Liver (tissue), 9 donors: Measurements from ENCODE around the gene ARRDC3. TPM values are rescaled to one million over a fixed set of nuclear protein-coding genes. Genes with fewer than 3 reads are reported as not detected.

ENCODE experiments used
- DNase-seq: peaks from one replicate; pipeline ENCODE4 v3.0.0-alpha.2; 2017; ENCODE audit warnings: low spot score
- H3K27ac ChIP-seq, 2 donors: one replicate each; pipeline ENCODE4 v1.7.0; 2013; ENCODE audit warnings: inconsistent platforms in 2 of 2, low read length in 2 of 2, control low read depth in 1 of 2, low read depth in 1 of 2, mild to moderate bottlenecking in 1 of 2
- H3K27me3 ChIP-seq, 4 donors: one replicate each; pipeline versions ENCODE4 v1.6.1 to v1.7.0; 2013; ENCODE audit warnings: low read length in 3 of 4, inconsistent platforms in 1 of 4, mild to moderate bottlenecking in 1 of 4, moderate library complexity in 1 of 4; ENCODE audit not compliant: control insufficient read depth in 4 of 4, insufficient read depth in 4 of 4
- H3K36me3 ChIP-seq, 4 donors: one replicate each; pipeline versions ENCODE4 v1.6.1 to v1.7.0; 2013; ENCODE audit warnings: low read length in 3 of 4, mild to moderate bottlenecking in 3 of 4, low read depth in 1 of 4, moderate library complexity in 1 of 4; ENCODE audit not compliant: control insufficient read depth in 4 of 4, insufficient read depth in 3 of 4
- H3K4me1 ChIP-seq, 4 donors: one replicate each; pipeline versions ENCODE4 v1.6.1 to v1.7.0; 2013; ENCODE audit warnings: low read length in 3 of 4, mild to moderate bottlenecking in 3 of 4, moderate library complexity in 1 of 4; ENCODE audit not compliant: control insufficient read depth in 4 of 4, insufficient read depth in 4 of 4
- H3K4me3 ChIP-seq, 3 donors: one replicate each; pipeline versions ENCODE4 v1.6.1 to v1.7.0; 2013; ENCODE audit warnings: low read length in 3 of 3, control low read depth in 1 of 3, low read depth in 1 of 3, mild to moderate bottlenecking in 1 of 3
- H3K9ac ChIP-seq, 2 donors: one replicate each; pipeline ENCODE4 v1.7.0; 2013; ENCODE audit warnings: low read length in 2 of 2, mild to moderate bottlenecking in 2 of 2, moderate library complexity in 2 of 2, control low read depth in 1 of 2, low read depth in 1 of 2
- H3K9me3 ChIP-seq, 4 donors: one replicate each; pipeline versions ENCODE4 v1.6.1 to v1.7.0; 2013; ENCODE audit warnings: low read length in 3 of 4; ENCODE audit not compliant: control insufficient read depth in 4 of 4
- CTCF ChIP-seq: fragments of 150-350 bp; IDR thresholded peaks from 2 replicates; pipeline ENCODE4 v1.5.1; 2017; ENCODE audit warnings: improper control_type of control experiment, low read depth, low read length; ENCODE audit not compliant: missing input control
- EGR1 ChIP-seq, 2 donors: IDR thresholded peaks; 2 replicates each; pipeline ENCODE4 v1.6.1; 2016 to 2018; ENCODE audit warnings: antibody characterized with exemption in 2 of 2, low read depth in 2 of 2
- FOXA1 ChIP-seq: IDR thresholded peaks from 2 replicates; pipeline ENCODE4 v1.6.1; 2016; ENCODE audit warnings: antibody characterized with exemption
- FOXA2 ChIP-seq: IDR thresholded peaks from 2 replicates; pipeline ENCODE4 v1.6.1; 2016; ENCODE audit warnings: antibody characterized with exemption
- GABPA ChIP-seq, 2 donors: IDR thresholded peaks in 1 of 2; conservative IDR thresholded peaks in 1 of 2; 2 replicates each; pipeline ENCODE4 v1.6.1; 2016; ENCODE audit warnings: antibody characterized with exemption in 2 of 2, mild to moderate bottlenecking in 1 of 2, moderate library complexity in 1 of 2
- HNF4A ChIP-seq, 2 donors: conservative IDR thresholded peaks; 2 replicates each; pipeline ENCODE4 v1.6.1; 2016; ENCODE audit warnings: antibody characterized with exemption in 2 of 2, mild to moderate bottlenecking in 2 of 2
- HNF4G ChIP-seq: IDR thresholded peaks from 2 replicates; pipeline ENCODE4 v1.6.1; 2016; ENCODE audit warnings: antibody characterized with exemption
- MAX ChIP-seq: IDR thresholded peaks from 2 replicates; pipeline ENCODE4 v1.6.1; 2016; ENCODE audit warnings: antibody characterized with exemption
- NR2F2 ChIP-seq: IDR thresholded peaks from 2 replicates; pipeline ENCODE4 v1.6.1; 2016; ENCODE audit warnings: antibody characterized with exemption
- RAD21 ChIP-seq, 2 donors: IDR thresholded peaks; 2 replicates each; pipeline ENCODE4 v1.6.1; 2016; ENCODE audit warnings: antibody characterized with exemption in 2 of 2, mild to moderate bottlenecking in 2 of 2
- REST ChIP-seq: IDR thresholded peaks from 2 replicates; pipeline ENCODE4 v1.6.1; 2016; ENCODE audit warnings: antibody characterized with exemption, mild to moderate bottlenecking
- RXRA ChIP-seq, 2 donors: IDR thresholded peaks; 2 replicates each; pipeline ENCODE4 v1.6.1; 2017 to 2018; ENCODE audit warnings: antibody characterized with exemption in 2 of 2, mild to moderate bottlenecking in 1 of 2
- SP1 ChIP-seq: IDR thresholded peaks from 2 replicates; pipeline ENCODE4 v1.6.1; 2018; ENCODE audit warnings: antibody characterized with exemption, mild to moderate bottlenecking
- TAF1 ChIP-seq: conservative IDR thresholded peaks from 2 replicates; pipeline ENCODE4 v1.6.1; 2016; ENCODE audit warnings: antibody characterized with exemption, mild to moderate bottlenecking
- YY1 ChIP-seq: IDR thresholded peaks from 2 replicates; pipeline ENCODE4 v1.6.1; 2016; ENCODE audit warnings: antibody characterized with exemption, mild to moderate bottlenecking
- ZBTB33 ChIP-seq: IDR thresholded peaks from 2 replicates; pipeline ENCODE4 v1.6.1; 2016; ENCODE audit warnings: antibody characterized with exemption
- WGBS: extraction: QIAGEN DNeasy Blood & Tissue Kit; methylation state at CpG from one replicate; pipeline ENCODE4 v1.1.7; 2013; 5-methylcytosine and 5-hydroxymethylcytosine counted together
- polyA plus RNA-seq, 2 donors: library from polyadenylated mRNA; stranded (reverse) in 1 of 2; unstranded in 1 of 2; fragments of 200-250 nt in 1 of 2; fragments of >200 nt in 1 of 2; fragmentation: Nextera tagmentation in 1 of 2; extraction: Ambion mirVana in 1 of 2; gene quantifications; one replicate each; pipeline versions ENCODE4 v1.2.1 to v1.2.3, GENCODE V29; 2013 to 2015
- total RNA-seq, 2 donors: library from RNA; depleted of rRNA; stranded (reverse); fragments of >200 nt; gene quantifications; one replicate each; pipeline ENCODE4 v1.2.3, GENCODE V29; 2014
- donor health status: healthy.
- donor health status: healthy.
- donor health status: healthy.
- donor health status: healthy.
- donor health status: healthy.

The ARRDC3 gene
- total and polyA plus RNA-seq, 4 donors, result 8.8 to 70.4 (median 34.0) TPM

GRCh38 chr5:91423871-91424270 lies 40.8 kb upstream of the ARRDC3 start:
- H3K9ac ChIP-seq, result no peak overlapping the region
- H3K9me3 ChIP-seq, result no peaks in the 10 kb centered on the region
- no peaks in the 10 kb centered on the region for H3K27me3 ChIP-seq
- DNase-seq, result no peak
- WGBS, result 95% methylated on average over 2 of the region's 2 CpGs
- H3K4me1 ChIP-seq, result no peaks in the 10 kb centered on the region
- H3K27ac ChIP-seq, result no peak overlapping the region
- no peaks in the 10 kb centered on the region for H3K36me3 ChIP-seq
- no peak for TF ChIP-seq MAX
- TF ChIP-seq YY1, result no peak
- TF ChIP-seq HNF4G, result no peak
- no peak for TF ChIP-seq SP1
- no peak for TF ChIP-seq NR2F2
- TF ChIP-seq RXRA (IDR thresholded peaks at IDR 0.05), result no peak
- TF ChIP-seq RAD21 (IDR thresholded peaks at IDR 0.05), result no peak
- TF ChIP-seq REST, result no peak
- no peak for TF ChIP-seq FOXA1
- H3K4me3 ChIP-seq, result no peak overlapping the region

- TF ChIP-seq FOXA1, result no peak
- TF ChIP-seq HNF4A (conservative IDR thresholded peaks at IDR 0.05), result no peak
- TF ChIP-seq HNF4G, result no peak
- no peak for TF ChIP-seq EGR1 (IDR thresholded peaks at IDR 0.05; ENCODE audit: low read depth in 2 of 2)
- TF ChIP-seq FOXA2, result no peak
- no peaks in the 10 kb centered on the region for H3K9me3 ChIP-seq
- DNase-seq, result no peak
- H3K4me3 ChIP-seq, result no peak overlapping the region
- peaks cover 0 to 4% (median 1%) of the 10 kb centered on the region in 4 donors for H3K4me1 ChIP-seq
- no peak overlapping the region for H3K27ac ChIP-seq
- no peaks in the 10 kb centered on the region for H3K27me3 ChIP-seq
- H3K36me3 ChIP-seq, result no peaks in the 10 kb centered on the region
- no peak overlapping the region for H3K9ac ChIP-seq
- WGBS, result 65% methylated on average over 3 of the region's 3 CpGs
Observed at GRCh38 chr5:91420879-91421278, 37.8 kb upstream of the ARRDC3 start.

GRCh38 chr5:91419571-91420537 lies 36.7 kb upstream of the ARRDC3 start:
- 54% methylated on average over 9 of the region's 9 CpGs for WGBS
- Histone ChIP-seq H3K27me3 (no peaks in the 10 kb centered on the region), H3K27ac (peak overlapping the region in 1 of 2 donors; percentile 7), H3K36me3 (no peaks in the 10 kb centered on the region), H3K4me1 (peaks cover 0 to 4% (median 1%) of the 10 kb centered on the region in 4 donors), H3K9me3 (no peaks in the 10 kb centered on the region), H3K4me3 (peak overlapping the region in 2 of 3 donors; percentile 19 to 20), H3K9ac (peak overlapping the region in 1 of 2 donors; percentile 39)
- DNase-seq, result peak; percentile 75
- TF ChIP-seq ZBTB33, result no peak
- no peak for TF ChIP-seq GABPA (IDR thresholded peaks at IDR 0.05 in 1 of 2, conservative IDR thresholded peaks at IDR 0.05 in 1 of 2)
- TF ChIP-seq CTCF, result peak; percentile 63
- TF ChIP-seq HNF4A (conservative IDR thresholded peaks at IDR 0.05), result no peak
- no peak for TF ChIP-seq RXRA (IDR thresholded peaks at IDR 0.05)
- TF ChIP-seq TAF1, result no peak
- no peak for TF ChIP-seq MAX
